Effector CD8-positive, alpha-beta T cell (primary cell): Measurements from ENCODE around the gene GALR1.

Experiments used
- DNase-seq: peaks from one replicate; lab custom pipeline; 2025; lab: John Stamatoyannopoulos, UW

GALR1 gene

GRCh38 chr18:77321823-77322805 is 72.5 kb downstream of the GALR1 start:
- DNase-seq: no peak

GRCh38 chr18:77323640-77324299 is 74.1 kb downstream of the GALR1 start:
- DNase-seq: no peak
